ELR (cell line): ENCODE measurements around the gene NAGK.
A peak's percentile ranks its signal among the peaks of the same experiment; 100 is the strongest.
"Not testable (repeated sequence)": the region's sequence is repeated elsewhere in the genome, so short reads cannot be mapped to it uniquely, and the experiment has no call there.

Source experiments
- DNase-seq: peaks from one replicate; pipeline ENCODE4 v3.0.0-alpha.2; 2015; ENCODE audit warnings: low read depth

Gene NAGK

GRCh38 chr2:71068218-71069035, at the start of gene NAGK:
TSS of gene NAGK (plus strand) at chr2:71068648. CDS start at chr2:71068684, 36 bp downstream.
- peak; percentile 95 for DNase-seq

GRCh38 chr2:71019989-71020388, 48.5 kb upstream of the NAGK start:
- not testable (repeated sequence) for DNase-seq

- not testable (repeated sequence) for DNase-seq
Measured at GRCh38 chr2:71021394-71021793, 47.1 kb upstream of the NAGK start.

- not testable (repeated sequence) for DNase-seq
Measured at GRCh38 chr2:71023553-71024243, 44.8 kb upstream of the NAGK start.

- not testable (repeated sequence) for DNase-seq
Measured at GRCh38 chr2:71036296-71036695, 32.2 kb upstream of the NAGK start.

GRCh38 chr2:71042287-71042686, 26.2 kb upstream of the NAGK start:
- no peak for DNase-seq

- no peak for DNase-seq
Measured at GRCh38 chr2:71043531-71044407, 24.7 kb upstream of the NAGK start.

- DNase-seq, result no peak
Measured at GRCh38 chr2:71045151-71045550, 23.3 kb upstream of the NAGK start.

- no peak for DNase-seq
Measured at GRCh38 chr2:71045865-71046548, 22.4 kb upstream of the NAGK start.

- DNase-seq, result no peak
Measured at GRCh38 chr2:71048096-71048495, 20.4 kb upstream of the NAGK start.

- DNase-seq, result not testable (repeated sequence)
Measured at GRCh38 chr2:71049704-71050360, 18.6 kb upstream of the NAGK start.

GRCh38 chr2:71055206-71055740, 13.2 kb upstream of the NAGK start:
- DNase-seq, result not testable (repeated sequence)

GRCh38 chr2:71060211-71060610, 8.2 kb upstream of the NAGK start:
- no peak for DNase-seq

GRCh38 chr2:71060871-71061270, 7.6 kb upstream of the NAGK start:
- DNase-seq, result no peak

- DNase-seq, result no peak
Measured at GRCh38 chr2:71063216-71063615, 5.2 kb upstream of the NAGK start.

GRCh38 chr2:71064110-71064611, 4.3 kb upstream of the NAGK start:
- DNase-seq, result no peak

GRCh38 chr2:71064754-71065621, 3.5 kb upstream of the NAGK start:
- no peak for DNase-seq

GRCh38 chr2:71066856-71067255, 1.6 kb upstream of the NAGK start:
- DNase-seq, result no peak

- DNase-seq, result no peak
Measured at GRCh38 chr2:71067567-71068217, 756 bp upstream of the NAGK start.
